GM19328 (cell line): ENCODE data around the gene DHRS3.

ENCODE experiments used
- ATAC-seq: cut with Tn5 transposase; IDR thresholded peaks from one replicate; pipeline ENCODE4 v1.9.1; 2021; ENCODE audit warnings: mild to moderate bottlenecking, moderate library complexity; ENCODE audit not compliant: unreplicated experiment

The DHRS3 gene

GRCh38 chr1:12600335-12600734 lies 17.7 kb downstream of the DHRS3 start:
- ATAC-seq: no peak

DNA sequence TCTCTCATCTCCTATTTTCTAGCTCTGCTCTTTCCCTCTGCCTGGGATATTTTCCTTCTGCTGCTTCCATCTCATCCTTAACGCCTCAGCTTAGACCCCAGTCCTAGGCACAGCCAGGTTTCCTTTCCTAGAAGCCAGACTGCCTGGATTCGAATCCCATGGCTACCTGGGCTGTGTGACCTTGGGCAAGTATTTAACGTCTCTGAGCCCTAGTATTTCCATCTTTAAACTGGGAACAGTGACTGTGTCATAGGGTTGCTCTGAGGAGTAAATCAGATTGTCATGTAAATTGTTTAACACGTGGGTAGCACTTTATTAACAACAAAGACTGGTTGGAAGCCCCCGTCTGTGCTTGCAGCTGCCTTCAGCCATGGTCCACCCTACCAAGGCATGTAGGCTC lies 18.4 kb downstream of the DHRS3 start:
- ATAC-seq: no peak

- ATAC-seq: no peak
Measured at GRCh38 chr1:12598974-12599373, 19.0 kb downstream of the DHRS3 start.

DNA sequence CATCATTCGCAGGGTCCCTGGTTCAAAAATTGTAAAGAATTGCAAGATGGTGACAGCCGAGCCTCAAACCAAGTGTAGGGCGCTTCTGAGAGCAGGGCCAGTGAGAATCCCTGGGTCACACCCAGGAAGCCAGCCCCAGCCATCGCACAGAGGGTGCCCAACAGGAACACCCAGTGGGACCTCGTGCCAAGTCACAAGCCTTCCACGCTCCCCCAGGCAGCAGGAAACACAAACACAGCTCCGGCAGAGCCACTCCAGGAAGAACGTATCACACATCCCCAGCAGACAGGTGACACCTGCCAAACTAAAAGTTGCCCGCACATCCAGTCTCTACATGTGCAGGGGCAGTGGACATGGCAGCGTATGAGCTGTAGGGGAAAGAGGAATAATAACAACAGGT lies 20.2 kb downstream of the DHRS3 start:
- no peak for ATAC-seq

GRCh38 chr1:12596007-12596821 lies 21.8 kb downstream of the DHRS3 start:
- no peak for ATAC-seq

DNA sequence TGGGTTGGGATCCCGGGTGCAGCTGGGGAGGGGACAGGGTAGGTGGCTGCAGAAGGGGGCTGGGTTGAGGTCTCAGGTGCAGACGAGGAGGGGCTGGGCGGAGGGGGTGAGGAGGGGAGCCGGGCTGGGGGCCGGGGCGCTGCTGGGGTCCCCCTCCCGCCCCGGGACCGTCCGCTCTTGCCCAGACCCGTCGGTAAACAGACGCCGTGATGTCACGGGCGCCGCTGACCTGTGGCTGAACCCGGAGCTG lies 22.3 kb downstream of the DHRS3 start:
- ATAC-seq: no peak

DNA sequence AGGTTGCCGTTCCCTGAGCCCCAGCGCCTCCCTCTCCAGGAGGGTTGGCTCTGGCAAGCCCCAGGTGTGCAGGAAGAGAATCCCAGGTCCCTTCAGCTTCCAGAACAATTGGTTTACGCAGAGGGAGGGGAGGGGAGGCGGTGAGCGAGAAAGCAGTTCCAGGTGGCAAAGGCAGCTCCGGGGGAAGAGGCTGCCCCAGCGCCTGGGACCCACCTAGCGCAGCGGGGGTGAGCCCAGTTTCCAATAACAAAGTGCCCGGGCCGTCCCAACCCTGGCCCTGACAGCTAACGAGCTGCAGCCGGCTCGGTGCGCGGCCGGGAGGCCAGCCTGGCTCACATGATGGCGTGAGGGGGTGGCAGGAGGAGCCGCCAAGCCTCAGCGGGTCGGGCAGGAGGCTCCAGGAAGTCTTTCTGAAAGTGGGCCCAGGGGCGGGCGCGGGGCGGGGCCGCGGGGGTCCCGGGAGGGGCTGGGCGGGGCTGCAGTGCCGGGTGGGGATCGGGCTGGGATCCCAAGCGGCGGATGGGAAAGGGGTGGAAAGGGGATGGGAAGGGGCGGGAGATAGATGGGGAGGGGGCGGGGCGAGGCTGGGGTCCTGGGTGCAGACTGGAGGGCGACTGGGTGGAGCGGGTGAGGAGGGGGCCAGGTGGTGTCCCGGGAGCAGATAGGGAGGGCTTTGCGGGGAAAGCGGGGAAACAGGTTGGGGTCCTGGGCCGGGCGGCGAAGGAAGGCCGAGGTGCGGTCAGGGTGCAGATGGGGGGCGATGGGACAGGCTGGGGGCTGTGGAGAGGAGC lies 22.8 kb downstream of the DHRS3 start:
- no peak for ATAC-seq

DNA sequence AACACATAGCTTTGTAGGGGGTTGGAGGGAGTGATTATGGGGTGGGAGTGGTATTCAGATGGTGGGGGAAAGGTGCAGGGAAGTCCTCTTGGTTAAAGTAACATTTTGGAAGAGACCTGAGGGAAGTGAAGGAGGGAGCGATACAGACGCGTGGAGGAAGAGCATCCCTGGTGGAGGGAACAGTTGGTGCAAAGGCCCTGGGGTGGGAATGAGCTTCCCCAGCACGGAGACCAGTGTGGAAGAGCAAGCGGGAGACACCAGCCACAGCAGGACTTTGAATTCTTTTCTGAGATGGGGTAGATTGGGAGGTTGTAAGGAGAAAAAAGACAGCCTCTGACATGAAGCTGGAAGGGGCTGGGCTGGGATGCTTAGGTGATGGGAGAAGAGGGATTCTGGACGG lies 23.5 kb downstream of the DHRS3 start:
- no peak for ATAC-seq

DNA sequence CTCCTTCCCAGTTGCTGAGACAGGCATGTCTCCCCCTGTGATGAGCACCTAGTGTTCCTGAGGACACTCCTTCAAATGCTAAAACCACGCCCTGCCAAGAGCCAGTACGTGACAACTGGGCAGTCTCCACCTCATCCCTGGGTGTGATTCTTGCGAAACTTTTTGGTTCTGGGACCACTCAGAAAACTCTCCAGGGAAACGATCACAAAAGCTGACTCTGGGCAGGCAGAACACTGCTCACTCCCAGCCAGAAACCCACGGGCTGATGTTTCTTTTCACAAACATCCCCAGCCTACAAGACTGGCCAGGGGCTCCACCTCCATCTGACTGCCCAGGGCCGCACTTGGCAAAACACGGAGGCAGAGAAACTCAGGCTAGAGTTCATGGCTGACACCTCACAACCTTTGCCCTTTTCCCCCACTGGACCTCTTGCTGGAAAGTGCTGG lies 24.4 kb downstream of the DHRS3 start:
- ATAC-seq: no peak

GRCh38 chr1:12592496-12592895 lies 25.5 kb downstream of the DHRS3 start:
- no peak for ATAC-seq

- ATAC-seq: no peak
Measured at GRCh38 chr1:12591267-12591938, 26.6 kb downstream of the DHRS3 start.

DNA sequence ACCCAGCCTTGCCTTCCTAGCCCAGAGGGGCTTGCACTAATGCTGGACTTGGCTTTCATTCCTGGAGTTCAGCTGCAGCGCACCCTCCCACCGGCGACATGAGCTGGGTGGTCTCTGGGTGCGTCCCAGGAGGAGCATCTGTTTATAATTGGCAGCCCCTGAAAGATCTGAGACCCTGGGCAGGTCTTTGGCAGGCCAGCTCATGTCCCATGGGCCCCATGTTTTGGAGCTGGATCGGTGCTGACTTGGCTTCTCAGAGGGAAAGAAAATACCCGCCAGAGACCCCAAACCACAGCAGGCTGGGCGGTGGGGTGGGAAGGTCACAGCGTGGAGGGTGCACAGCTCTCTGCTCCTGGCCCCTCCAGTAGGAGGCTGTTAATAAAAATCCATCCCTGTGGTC lies 29.3 kb downstream of the DHRS3 start:
- no peak for ATAC-seq

DNA sequence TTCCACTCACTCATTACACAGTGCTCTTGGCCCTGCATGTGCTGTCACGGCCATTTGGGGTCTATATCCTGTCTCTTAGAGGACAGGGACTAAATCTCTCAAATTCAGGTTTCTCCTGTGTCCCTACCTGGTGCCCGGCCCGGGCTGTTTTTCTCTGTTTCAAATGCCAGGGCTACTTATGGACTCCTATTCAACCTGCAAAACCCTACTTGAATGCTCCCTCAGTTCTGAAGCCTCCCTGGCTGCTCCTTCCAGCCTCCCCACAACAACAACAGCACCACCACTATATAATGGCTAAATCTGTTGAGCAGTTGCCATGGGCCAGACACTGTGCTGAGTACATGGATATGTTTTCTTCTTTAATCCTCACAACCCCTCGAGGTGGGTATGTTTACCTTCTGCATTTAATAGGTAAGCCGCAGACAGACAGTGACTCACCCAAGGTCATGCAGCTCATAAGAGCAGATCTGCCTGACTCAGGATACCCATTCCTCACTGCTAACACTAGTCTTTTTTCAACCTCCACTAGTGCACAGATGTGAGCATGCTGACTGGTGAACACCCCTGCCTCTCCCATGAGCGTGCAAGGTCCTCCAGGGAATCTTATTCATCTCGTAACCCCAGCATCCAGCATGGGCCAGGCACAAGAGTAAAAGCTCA lies 29.9 kb downstream of the DHRS3 start:
- ATAC-seq: no peak

- no peak for ATAC-seq
Measured at GRCh38 chr1:12585951-12586942, 31.8 kb downstream of the DHRS3 start.

DNA sequence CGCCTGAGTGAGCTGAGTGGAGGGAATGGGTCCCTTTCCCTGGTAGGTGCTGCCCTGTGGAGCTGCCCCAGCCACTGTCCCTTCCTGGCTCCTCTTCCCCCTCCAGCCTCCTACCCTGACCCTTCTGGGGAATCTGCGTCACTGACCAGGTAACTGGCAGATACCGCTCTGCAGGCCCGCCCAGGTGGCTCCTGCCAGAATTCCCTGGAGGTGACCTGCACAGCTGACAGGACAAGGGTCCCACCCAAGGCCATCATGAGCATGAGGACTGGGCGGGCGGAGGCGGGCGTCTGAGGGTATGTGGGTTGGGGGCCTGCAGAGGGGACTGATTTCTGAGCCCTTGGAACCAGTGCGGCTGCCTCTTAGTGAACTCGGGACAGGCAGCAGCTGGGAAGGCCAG lies 32.5 kb downstream of the DHRS3 start:
- ATAC-seq: no peak

DNA sequence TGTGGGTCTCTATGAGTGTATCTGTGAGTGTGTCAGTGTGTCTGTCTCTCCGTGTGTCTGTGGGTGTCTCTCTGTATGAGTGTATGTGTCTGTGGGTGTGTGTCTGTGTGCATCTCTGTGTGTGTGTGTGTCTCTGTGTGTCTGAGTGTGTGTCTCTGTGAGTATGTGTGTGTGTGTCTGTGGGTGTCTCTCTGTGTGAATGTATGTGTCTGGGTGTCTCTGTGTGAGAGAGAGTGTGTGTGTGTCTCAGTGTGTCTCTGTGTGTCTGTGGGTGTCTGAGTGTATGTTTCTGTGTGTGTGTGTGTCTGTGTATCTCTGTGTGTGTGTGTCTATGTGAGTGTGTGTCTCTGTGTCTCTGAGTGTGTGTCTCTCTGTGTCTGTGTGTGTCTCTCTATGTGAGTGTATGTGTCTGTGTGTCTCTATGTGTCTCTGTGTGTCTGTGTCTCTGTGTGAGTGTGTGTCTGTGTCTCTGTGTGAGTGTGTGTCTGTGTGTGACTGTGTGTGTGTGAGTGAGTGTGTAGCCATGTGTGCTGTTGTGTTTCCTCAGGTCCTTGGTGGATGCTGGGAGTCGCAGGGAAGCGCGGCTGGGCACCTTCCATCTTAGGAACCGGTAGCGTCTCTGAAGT lies 33.0 kb downstream of the DHRS3 start:
- ATAC-seq: no peak

DNA sequence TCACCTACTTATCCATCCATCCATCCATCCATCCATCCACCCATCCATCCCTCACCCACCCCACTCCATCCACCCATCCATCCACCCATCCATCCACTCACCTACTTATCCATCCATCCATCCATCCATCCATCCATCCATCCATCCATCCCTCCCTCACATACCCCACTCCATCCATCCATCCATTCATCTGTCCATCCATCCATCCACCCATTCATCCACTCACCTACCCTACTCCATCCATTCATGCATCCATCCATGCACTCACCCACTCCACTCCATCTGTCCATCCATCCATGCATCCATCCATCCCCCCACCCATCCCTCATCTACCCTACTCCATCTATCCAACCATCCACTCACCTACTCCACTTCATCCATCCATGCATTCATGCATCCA lies 34.5 kb downstream of the DHRS3 start:
- no peak for ATAC-seq

DNA sequence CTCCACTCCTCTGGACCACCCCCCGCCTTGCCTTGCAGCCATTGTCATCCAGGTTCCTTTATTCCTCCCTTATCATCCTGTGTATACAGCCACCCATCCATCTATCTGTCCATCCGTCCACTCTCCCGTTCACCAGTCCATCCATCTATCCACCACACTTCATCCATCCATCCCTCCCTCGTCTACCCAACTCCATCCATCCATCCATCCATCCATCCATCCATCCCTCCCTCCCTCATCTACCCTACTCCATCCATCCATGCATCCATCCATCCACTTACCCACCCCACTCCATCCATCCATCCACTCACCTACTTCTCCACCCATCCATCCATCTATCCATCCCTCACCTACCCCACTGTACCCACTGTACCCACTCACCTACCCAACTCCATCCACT lies 35.4 kb downstream of the DHRS3 start:
- no peak for ATAC-seq

GRCh38 chr1:12581179-12581578 lies 36.8 kb downstream of the DHRS3 start:
- no peak for ATAC-seq
